Measurements from ENCODE around the gene ORM2.
"Not testable (repeated sequence)": the region's sequence is repeated elsewhere in the genome, so short reads cannot be mapped to it uniquely, and the experiment has no call there.

DNA sequence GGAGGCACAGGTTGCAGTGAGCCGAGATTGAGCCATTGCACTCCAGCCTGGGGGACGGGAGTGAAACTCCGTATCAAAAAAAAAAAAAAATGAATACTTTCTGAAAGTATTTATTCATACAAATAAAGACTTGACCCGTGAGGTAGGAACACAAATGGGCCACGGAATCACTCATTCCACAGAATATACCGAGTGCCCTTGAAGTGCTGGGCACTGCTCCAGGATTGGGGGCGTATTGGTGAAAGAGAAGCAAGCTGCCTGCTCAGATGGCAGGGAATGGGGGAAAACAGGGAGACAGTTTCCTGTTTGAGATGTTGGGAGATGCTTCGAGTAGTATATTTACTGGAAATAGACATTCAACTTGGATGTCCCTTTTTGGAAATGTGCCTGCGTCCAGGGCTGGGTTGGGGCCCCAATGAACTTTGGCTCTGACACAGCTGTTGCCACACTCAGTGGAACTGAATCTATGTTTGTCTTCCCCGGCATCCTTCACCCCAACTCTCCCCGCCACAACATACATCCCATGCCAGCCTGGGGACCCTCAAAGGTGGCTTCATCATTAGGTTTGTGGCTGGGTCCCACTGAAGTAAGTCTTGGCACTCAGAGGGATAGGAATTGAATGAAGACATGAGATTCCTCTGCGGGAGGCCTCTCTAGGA, 7.4 kb upstream of the ORM2 start:
- TF ChIP-seq, protein P1, sequence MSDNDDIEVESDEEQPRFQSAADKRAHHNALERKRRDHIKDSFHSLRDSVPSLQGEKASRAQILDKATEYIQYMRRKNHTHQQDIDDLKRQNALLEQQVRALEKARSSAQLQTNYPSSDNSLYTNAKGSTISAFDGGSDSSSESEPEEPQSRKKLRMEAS (IDR thresholded peaks at IDR 0.05): not testable (repeated sequence)
- not testable (repeated sequence) for TF ChIP-seq POLR2AphosphoS5 (IDR thresholded peaks at IDR 0.05; ENCODE audit: low read depth, low read length); ZFX (IDR thresholded peaks at IDR 0.05); CTCF (IDR thresholded peaks at IDR 0.05 in 2 of 3, conservative IDR thresholded peaks at IDR 0.05 in 1 of 3; ENCODE audit: borderline replicate concordance in 1 of 3, insufficient read depth in 1 of 3, low read depth in 2 of 3, low read length in 2 of 3); ELF1 (IDR thresholded peaks at IDR 0.05; ENCODE audit: borderline replicate concordance, low read depth); YY1 (IDR thresholded peaks at IDR 0.05; ENCODE audit: extremely low read depth, insufficient replicate concordance, low read depth, low read length); EZH2 (IDR thresholded peaks at IDR 0.05); CEBPB (IDR thresholded peaks at IDR 0.05; ENCODE audit: low read depth); POLR2A (IDR thresholded peaks at IDR 0.05; ENCODE audit: borderline replicate concordance, extremely low read depth, insufficient read depth, insufficient read length)
